ENCODE measurements around the gene APOC1. TPM values are rescaled to one million over a fixed set of nuclear protein-coding genes. Genes with fewer than 3 reads are reported as not detected.
A peak's percentile ranks its signal among the peaks of the same experiment; 100 is the strongest.

Gene APOC1
- total RNA-seq, 1 experiment from 2014 or later, result 48.5 TPM

- DNase-seq (ENCODE audit: low read depth, low spot score) (peak; percentile 87), ATAC-seq (peak; percentile 96)
- CTCF ChIA-PET, result no interaction called here
- POLR2A ChIA-PET, result interaction anchor here (0.6 kb wide), 1 partner anchor 756 kb away, joined by 8 read pairs; no protein-coding TSS in a partner anchor
- H3K9me3 ChIP-seq (ENCODE audit: control insufficient read depth, insufficient read depth, low read depth, low read length), result no peaks in the 10 kb centered on the region
- H3K27ac ChIP-seq (ENCODE audit: low read length), result peak within 1 kb of the TSS; percentile 99
- in situ Hi-C loops (cut with HindIII; ENCODE audit: low pct_unique_long_range_greater_than_20kb, low sequenced_read_pairs) (no loop called here), intact Hi-C loops (cut with micrococcal nuclease; ENCODE audit: unreplicated experiment) (loop anchor here (5.0 kb wide), 1 partner anchor 53 kb away; no protein-coding TSS in a partner anchor)
- peaks cover 7% of the 10 kb centered on the region; the same call in 1 of the 2 replicates for H3K4me1 ChIP-seq (ENCODE audit: control insufficient read depth, insufficient read depth, low read length)
- TF ChIP-seq SIN3A (IDR thresholded peaks at IDR 0.05; ENCODE audit: borderline replicate concordance, insufficient read depth, low read depth, low read length) (peak; percentile 72; the same call in 1 of the 2 replicates), TCF7L2 (IDR thresholded peaks at IDR 0.05; ENCODE audit: low read depth, low read length) (0 out of 2 replicates have a peak, but pooled peaks have one; percentile 35), REST (IDR thresholded peaks at IDR 0.05; ENCODE audit: insufficient read depth in 1 of 2, low read depth in 2 of 2, low read length in 1 of 2) (0 out of 4 replicates have a peak, but pooled peaks of 1 of the 2 experiments have one; percentile 15), CTCF (IDR thresholded peaks at IDR 0.05) (no peak), POLR2AphosphoS5 (IDR thresholded peaks at IDR 0.05; ENCODE audit: low read depth, low read length) (peak; percentile 63)
- TSS peak; percentile 98 for BruUV-seq (replicated peaks)
- H3K36me3 ChIP-seq (ENCODE audit: control insufficient read depth, insufficient read depth, low read length), result no peaks in the 10 kb centered on the region; the same call in 1 of the 2 replicates
- no peaks in the 10 kb centered on the region for H3K27me3 ChIP-seq (ENCODE audit: control insufficient read depth, insufficient read depth, low read length)
- peak within 1 kb of the TSS; percentile 97 to 98 for H3K4me3 ChIP-seq (ENCODE audit: low read depth in 2 of 2, low read length in 2 of 2)
Observed at GRCh38 chr19:44954649-44955504, 40.5 kb downstream of the APOC1 start, which contains the start of gene CLPTM1. CLPTM1 (plus strand) TSS chr19:44955380; CDS start chr19:44955396, 16 bp downstream.

- H3K27ac ChIP-seq (ENCODE audit: low read length), result peak overlapping the region; percentile 78
- ChIA-PET CTCF (no interaction called here), POLR2A (no interaction called here)
- ATAC-seq (peak; percentile 44), DNase-seq (ENCODE audit: low read depth, low spot score) (no peak)
- H3K36me3 ChIP-seq (ENCODE audit: control insufficient read depth, insufficient read depth, low read length), result no peaks in the 10 kb centered on the region; the same call in 1 of the 2 replicates
- H3K27me3 ChIP-seq (ENCODE audit: control insufficient read depth, insufficient read depth, low read length), result no peaks in the 10 kb centered on the region
- in situ Hi-C loops (cut with HindIII; ENCODE audit: low pct_unique_long_range_greater_than_20kb, low sequenced_read_pairs) (no loop called here), intact Hi-C loops (cut with micrococcal nuclease; ENCODE audit: unreplicated experiment) (no loop called here)
- no peaks in the 10 kb centered on the region for H3K9me3 ChIP-seq (ENCODE audit: control insufficient read depth, insufficient read depth, low read depth, low read length)
- BruUV-seq (replicated peaks), result TSS peak; percentile 67
- TF ChIP-seq TCF7L2 (IDR thresholded peaks at IDR 0.05; ENCODE audit: low read depth, low read length), result no peak
- TF ChIP-seq POLR2AphosphoS5 (IDR thresholded peaks at IDR 0.05; ENCODE audit: low read depth, low read length), result peak; percentile 50; the same call in 1 of the 2 replicates
- peak overlapping the region; percentile 83 to 98 for H3K4me3 ChIP-seq (ENCODE audit: low read depth in 2 of 2, low read length in 2 of 2)
- peaks cover 7% of the 10 kb centered on the region; the same call in 1 of the 2 replicates for H3K4me1 ChIP-seq (ENCODE audit: control insufficient read depth, insufficient read depth, low read length)
Observed at GRCh38 chr19:44955505-44956439, 41.4 kb downstream of the APOC1 start.

Data from Panc1 (cell line).